Cardiac muscle cell (in vitro differentiated cells and primary cell): ENCODE data around the gene LKAAEAR1. TPM values are rescaled to one million over a fixed set of nuclear protein-coding genes. Genes with fewer than 3 reads are reported as not detected.

Experiments used
- DNase-seq, 2 donors: peaks; one replicate each; pipeline versions ENCODE4 v3.0.0 to v3.0.0-alpha.2; 2010 to 2017; ENCODE audit warnings: low read depth in 1 of 2, low spot score in 1 of 2
- H3K27ac ChIP-seq: fragments of 200-600 bp; sonication (generic); 2 replicates; pipeline ENCODE4 v1.5.1; 2016
- H3K27me3 ChIP-seq: fragments of 200-600 bp; sonication (generic); 2 replicates; pipeline ENCODE4 v1.6.0; 2016; ENCODE audit warnings: control low read depth
- H3K36me3 ChIP-seq: fragments of 200-600 bp; sonication (generic); 2 replicates; pipeline ENCODE4 v1.5.1; 2016; ENCODE audit warnings: control low read depth
- H3K4me1 ChIP-seq: fragments of 200-600 bp; sonication (generic); 2 replicates; pipeline ENCODE4 v1.8.1; 2017; ENCODE audit warnings: low read depth, mild to moderate bottlenecking, mixed run types
- H3K4me3 ChIP-seq: fragments of 200-600 bp; sonication (generic); 2 replicates; pipeline ENCODE4 v1.5.1; 2016; ENCODE audit warnings: mild to moderate bottlenecking
- H3K9me3 ChIP-seq: fragments of 200-600 bp; sonication (generic); 2 replicates; pipeline ENCODE4 v1.5.1; 2017; ENCODE audit warnings: low read depth, mild to moderate bottlenecking, control low read depth
- CTCF ChIP-seq: IDR thresholded peaks from 2 replicates; pipeline ENCODE4 v1.5.1; 2012; ENCODE audit warnings: low read depth, mild to moderate bottlenecking, low read length
- polyA plus RNA-seq: library from polyadenylated mRNA; unstranded; fragments of >200 nt; fragmentation: Nextera tagmentation; extraction: Ambion mirVana; gene quantifications from 2 replicates; pipeline ENCODE4 v1.2.1, GENCODE V29; 2016
- total RNA-seq: library from RNA; depleted of rRNA; stranded (reverse); fragments of >200 nt; gene quantifications from 2 replicates; pipeline ENCODE4 v1.2.3, GENCODE V29; 2016

The LKAAEAR1 gene
- total and polyA plus RNA-seq, 2 experiments from 2014 or later, result 0.21 to 2.2 TPM

GRCh38 chr20:64070244-64070993, 13.8 kb downstream of the LKAAEAR1 start:
- Histone ChIP-seq H3K27ac (no peak overlapping the region), H3K9me3 (no peaks in the 10 kb centered on the region), H3K36me3 (peaks cover 6% of the 10 kb centered on the region), H3K27me3 (no peaks in the 10 kb centered on the region), H3K4me1 (no peaks in the 10 kb centered on the region), H3K4me3 (no peak overlapping the region)
- TF ChIP-seq CTCF, result no peak
- no peak for DNase-seq

- H3K36me3 ChIP-seq, result peaks cover 6% of the 10 kb centered on the region
- H3K27me3 ChIP-seq, result no peaks in the 10 kb centered on the region
- peak; percentile 77 for TF ChIP-seq CTCF
- DNase-seq, result peak; percentile 35 to 63
- H3K27ac ChIP-seq, result no peak overlapping the region
- H3K4me1 ChIP-seq, result no peaks in the 10 kb centered on the region
- H3K9me3 ChIP-seq, result no peaks in the 10 kb centered on the region
- no peak overlapping the region for H3K4me3 ChIP-seq
These were observed 14.5 kb downstream of the LKAAEAR1 start for GRCh38 chr20:64069614-64070243.

GRCh38 chr20:64069209-64069613, 15.0 kb downstream of the LKAAEAR1 start:
- H3K4me1 ChIP-seq, result peaks cover under 1% of the 10 kb centered on the region
- H3K27ac ChIP-seq, result no peak overlapping the region
- no peak overlapping the region for H3K4me3 ChIP-seq
- no peak for DNase-seq
- H3K27me3 ChIP-seq, result no peaks in the 10 kb centered on the region
- no peaks in the 10 kb centered on the region for H3K9me3 ChIP-seq
- TF ChIP-seq CTCF, result no peak
- H3K36me3 ChIP-seq, result peaks cover 6% of the 10 kb centered on the region

GRCh38 chr20:64068386-64069208, 15.6 kb downstream of the LKAAEAR1 start:
- Histone ChIP-seq H3K4me3 (no peak overlapping the region), H3K36me3 (peaks cover 6% of the 10 kb centered on the region), H3K9me3 (no peaks in the 10 kb centered on the region), H3K27ac (no peak overlapping the region), H3K27me3 (no peaks in the 10 kb centered on the region), H3K4me1 (peaks cover 5% of the 10 kb centered on the region)
- TF ChIP-seq CTCF, result no peak
- no peak for DNase-seq

- no peak overlapping the region for H3K4me3 ChIP-seq
- no peak for DNase-seq
- peaks cover 6% of the 10 kb centered on the region for H3K36me3 ChIP-seq
- no peak overlapping the region for H3K27ac ChIP-seq
- no peaks in the 10 kb centered on the region for H3K27me3 ChIP-seq
- H3K4me1 ChIP-seq, result peaks cover 5% of the 10 kb centered on the region
- no peaks in the 10 kb centered on the region for H3K9me3 ChIP-seq
- TF ChIP-seq CTCF, result no peak
These were observed 16.4 kb downstream of the LKAAEAR1 start for GRCh38 chr20:64067733-64068307.
